SK-N-SH (cell line): Measurements from ENCODE around the gene SLC3A2. TPM values are rescaled to one million over a fixed set of nuclear protein-coding genes. Genes with fewer than 3 reads are reported as not detected.

Source experiments
- CTCF ChIA-PET: fragments of 300-600, 350-600 bp; formaldehyde crosslinking; extraction: SDS; loops from one replicate; lab custom pipeline; 2021; lab: Yijun Ruan, JAX
- POLR2A ChIA-PET: fragments of 350-600 bp; sonication (Branson Sonifier 250); formaldehyde crosslinking; extraction: SDS; loops from one replicate; lab custom pipeline; 2020; ENCODE audit warnings: antibody characterized with exemption, inconsistent platforms; lab: Yijun Ruan, JAX
- DNase-seq: peaks from one replicate; pipeline ENCODE4 v3.0.0; 2012
- H2AFZ ChIP-seq: fragments of 200-600 bp; sonication (generic); 2 replicates; pipeline ENCODE4 v1.8.1; 2016; ENCODE audit warnings: antibody characterized with exemption, mild to moderate bottlenecking, low read depth
- H3F3A ChIP-seq: fragments of 200-600 bp; sonication (generic); replicated peaks from 2 replicates; pipeline ENCODE3; 2016; ENCODE audit warnings: antibody characterized with exemption, mild to moderate bottlenecking; ENCODE audit not compliant: insufficient read depth
- H3K27ac ChIP-seq, 2 experiments: fragments of 200-500 bp in 1 of 2; fragments of 200-600 bp in 1 of 2; sonication (Bioruptor generic) in 1 of 2; sonication (generic), shearing (Covaris generic) in 1 of 2; 2 replicates each; pipeline versions ENCODE4 v1.5.1 to v1.6.1; 2014 to 2016; ENCODE audit warnings: low read depth in 2 of 2, inconsistent platforms in 1 of 2, low read length in 1 of 2, mild to moderate bottlenecking in 1 of 2, mixed read lengths in 1 of 2
- H3K27me3 ChIP-seq: fragments of 200-600 bp; sonication (generic), shearing (Covaris generic); 2 replicates; pipeline ENCODE4 v1.6.1; 2016; ENCODE audit warnings: mixed run types; ENCODE audit not compliant: insufficient read depth
- H3K36me3 ChIP-seq, 2 experiments: fragments of 200-500 bp in 1 of 2; fragments of 200-600 bp in 1 of 2; sonication (Bioruptor generic) in 1 of 2; sonication (generic) in 1 of 2; replicated peaks in 1 of 2; 2 replicates each; pipeline versions ENCODE3 to v1.5.1; 2014 to 2016; ENCODE audit warnings: low read length in 1 of 2, mild to moderate bottlenecking in 1 of 2; ENCODE audit not compliant: insufficient read depth in 2 of 2, control insufficient read depth in 1 of 2
- H3K4me1 ChIP-seq, 2 experiments: fragments of 200-500 bp in 1 of 2; fragments of 200-600 bp in 1 of 2; sonication (Bioruptor generic) in 1 of 2; sonication (generic), shearing (Covaris generic) in 1 of 2; 2 replicates each; pipeline versions ENCODE4 v1.5.1 to v1.6.1; 2014 to 2016; ENCODE audit warnings: low read depth in 1 of 2, low read length in 1 of 2, mixed run types in 1 of 2; ENCODE audit not compliant: insufficient read depth in 2 of 2, control insufficient read depth in 1 of 2
- H3K4me2 ChIP-seq: fragments of 200-600 bp; sonication (generic), shearing (Covaris generic); 2 replicates; pipeline ENCODE4 v1.6.1; 2017; ENCODE audit warnings: mixed run types
- H3K4me3 ChIP-seq, 2 experiments: fragments of 200-500 bp in 1 of 2; fragments of 200-600 bp in 1 of 2; sonication (Bioruptor generic) in 1 of 2; sonication (generic), shearing (Covaris generic) in 1 of 2; 2 replicates each; pipeline versions ENCODE4 v1.5.1 to v1.8.1; 2014 to 2016; ENCODE audit warnings: low read depth in 2 of 2, inconsistent platforms in 1 of 2, low read length in 1 of 2, mild to moderate bottlenecking in 1 of 2, mixed read lengths in 1 of 2, moderate library complexity in 1 of 2
- H3K79me2 ChIP-seq: fragments of 200-600 bp; sonication (generic); 2 replicates; pipeline ENCODE4 v1.8.1; 2017; ENCODE audit warnings: mild to moderate bottlenecking; ENCODE audit not compliant: insufficient read depth
- H3K9ac ChIP-seq: fragments of 200-600 bp; sonication (generic); 2 replicates; pipeline ENCODE4 v1.6.1; 2017; ENCODE audit warnings: mixed run types
- H3K9me2 ChIP-seq: fragments of 200-600 bp; sonication (generic); 2 replicates; pipeline ENCODE4 v1.6.1; 2017; ENCODE audit warnings: mixed run types
- H3K9me3 ChIP-seq: fragments of 200-600 bp; sonication (generic); 2 replicates; pipeline ENCODE4 v1.6.1; 2017; ENCODE audit warnings: mixed run types, mild to moderate bottlenecking, moderate library complexity
- H4K20me1 ChIP-seq: fragments of 200-600 bp; sonication (generic); 2 replicates; pipeline ENCODE4 v1.6.1; 2017; ENCODE audit warnings: mild to moderate bottlenecking, mixed run types; ENCODE audit not compliant: insufficient read depth
- CTCF ChIP-seq: fragments of 200-600 bp; sonication (generic); IDR thresholded peaks from 2 replicates; pipeline ENCODE4 v1.6.1; 2017; ENCODE audit warnings: antibody characterized with exemption, mild to moderate bottlenecking, moderate library complexity
- ELF1 ChIP-seq: IDR thresholded peaks from 2 replicates; pipeline ENCODE4 v1.4.0; 2012
- EP300 ChIP-seq, 2 experiments: IDR thresholded peaks; 2 replicates each; pipeline versions ENCODE4 v1.4.0 to v1.6.1; 2012; ENCODE audit warnings: borderline replicate concordance in 1 of 2, low read depth in 1 of 2, low read length in 1 of 2
- EZH2phosphoT487 ChIP-seq: fragments of 200-600 bp; sonication (generic); IDR thresholded peaks from 2 replicates; pipeline ENCODE4 v1.6.1; 2017; ENCODE audit warnings: low read depth, mixed run types, mild to moderate bottlenecking, antibody characterized with exemption, moderate library complexity, borderline replicate concordance
- FOSL2 ChIP-seq: IDR thresholded peaks from 2 replicates; pipeline ENCODE4 v1.4.0; 2012; ENCODE audit warnings: low read depth, mild to moderate bottlenecking, moderate library complexity, borderline replicate concordance
- GABPA ChIP-seq: IDR thresholded peaks from 2 replicates; pipeline ENCODE4 v1.4.0; 2012; ENCODE audit warnings: low read depth, mild to moderate bottlenecking
- GATA2 ChIP-seq: sonication (generic); formaldehyde crosslinking; IDR thresholded peaks from 2 replicates; pipeline ENCODE4 v1.5.0; 2020; ENCODE audit warnings: mild to moderate bottlenecking, missing genetic modification reagents
- MEF2A ChIP-seq: IDR thresholded peaks from 2 replicates; pipeline ENCODE4 v1.4.0; 2012; ENCODE audit warnings: low read depth, borderline replicate concordance
- MXI1 ChIP-seq: IDR thresholded peaks from 2 replicates; pipeline ENCODE4 v1.6.1; 2012; ENCODE audit warnings: mild to moderate bottlenecking, low read depth, low read length, improper control_type of control experiment
- NRF1 ChIP-seq: IDR thresholded peaks from 2 replicates; pipeline ENCODE4 v1.6.1; 2012; ENCODE audit warnings: low read depth, mild to moderate bottlenecking, low read length
- POLR2AphosphoS5 ChIP-seq: IDR thresholded peaks from 2 replicates; pipeline ENCODE4 v1.6.1; 2012; ENCODE audit warnings: low read depth, low read length
- RCOR1 ChIP-seq: fragments of 150-350 bp; IDR thresholded peaks from 2 replicates; pipeline ENCODE4 v1.6.1; 2017; ENCODE audit warnings: antibody characterized with exemption, low read length
- RXRA ChIP-seq: IDR thresholded peaks from 2 replicates; pipeline ENCODE4 v1.4.0; 2012; ENCODE audit warnings: low read depth, mild to moderate bottlenecking, borderline replicate concordance
- SIN3A ChIP-seq: IDR thresholded peaks from 2 replicates; pipeline ENCODE4 v1.6.1; 2012; ENCODE audit warnings: low read depth, mild to moderate bottlenecking, low read length, moderate library complexity, borderline replicate concordance
- SMC3 ChIP-seq: IDR thresholded peaks from 2 replicates; pipeline ENCODE4 v1.6.1; 2012; ENCODE audit warnings: low read depth, low read length, improper control_type of control experiment
- TCF12 ChIP-seq: IDR thresholded peaks from 2 replicates; pipeline ENCODE4 v1.4.0; 2012
- YY1 ChIP-seq: IDR thresholded peaks from 2 replicates; pipeline ENCODE4 v1.4.0; 2012; ENCODE audit warnings: low read depth, mild to moderate bottlenecking
- ZBTB33 ChIP-seq: IDR thresholded peaks from 2 replicates; pipeline ENCODE4 v1.4.0; 2012; ENCODE audit warnings: low read depth, borderline replicate concordance
- WGBS: methylation state at CpG from one replicate; pipeline ENCODE4 v1.1.6; 2017; ENCODE audit warnings: low lambda C conversion rate; 5-methylcytosine and 5-hydroxymethylcytosine counted together
- polyA plus RNA-seq, 3 experiments: library from polyadenylated mRNA; depleted of rRNA; stranded (reverse); fragments of >200 nt; gene quantifications; 2 replicates each; pipeline ENCODE4 v1.2.3, GENCODE V29; 2012

The SLC3A2 gene
- polyA plus RNA-seq, 1 of the 3 experiments (the other 2 are of a cell fraction) = 308 TPM

GRCh38 chr11:62863687-62864335 is 16.9 kb upstream of the SLC3A2 start:
- ChIA-PET CTCF (interaction anchor here (1.0 to 6.9 kb wide), 8 partner anchors 9 to 469 kb away, joined by 3 to 74 read pairs (median 4); partner anchors contain the start of genes SLC3A2, TAF6L and TMEM179B), POLR2A (interaction anchor here (0.9 to 1.2 kb wide), 3 partner anchors 23 to 78 kb away, joined by 3 to 7 read pairs (median 5); no protein-coding TSS in a partner anchor)
- Histone ChIP-seq H3K9me3 (no peaks in the 10 kb centered on the region), H3K9me2 (no peaks in the 10 kb centered on the region), H3K9ac (no peak overlapping the region), H3K4me1 (peaks cover 2 to 6% of the 10 kb centered on the region in 2 experiments; a peak in 2 of 4 replicates), H2AFZ (no peak overlapping the region), H3K36me3 (no peaks in the 10 kb centered on the region), H3K27me3 (no peaks in the 10 kb centered on the region), H3F3A (peaks cover 10% of the 10 kb centered on the region), H4K20me1 (no peaks in the 10 kb centered on the region), H3K4me3 (no peak overlapping the region), H3K4me2 (no peak overlapping the region), H3K27ac (no peak overlapping the region), H3K79me2 (peaks cover 31% of the 10 kb centered on the region)
- 91% methylated on average over 4 of the region's 4 CpGs for WGBS
- TF ChIP-seq CTCF = no peak
- TF ChIP-seq GATA2 = no peak
- no peak for TF ChIP-seq RXRA
- TF ChIP-seq SMC3 = no peak
- TF ChIP-seq POLR2AphosphoS5 = no peak
- TF ChIP-seq YY1 = no peak
- TF ChIP-seq RCOR1 = no peak
- no peak for TF ChIP-seq TCF12
- no peak for TF ChIP-seq NRF1
- no peak for TF ChIP-seq MEF2A
- TF ChIP-seq SIN3A = no peak
- TF ChIP-seq EZH2phosphoT487 = no peak
- no peak for TF ChIP-seq ZBTB33
- no peak for TF ChIP-seq ELF1
- TF ChIP-seq GABPA = no peak
- no peak for TF ChIP-seq MXI1
- TF ChIP-seq FOSL2 = no peak
- no peak for TF ChIP-seq EP300 (IDR thresholded peaks at IDR 0.05; ENCODE audit: borderline replicate concordance in 1 of 2, low read depth in 1 of 2, low read length in 1 of 2)
- DNase-seq = no peak
